Measurements from ENCODE around the gene NXN. TPM values are rescaled to one million over a fixed set of nuclear protein-coding genes. Genes with fewer than 3 reads are reported as not detected.
A peak's percentile ranks its signal among the peaks of the same experiment; 100 is the strongest.
"Not testable (repeated sequence)": the region's sequence is repeated elsewhere in the genome, so short reads cannot be mapped to it uniquely, and the experiment has no call there.

Gene NXN
- total RNA-seq, 4 donors from 2014 or later, result 10.6 to 222 (median 13.8) TPM

- H3K4me3 ChIP-seq, result no peak overlapping the region
- peaks cover 4 to 32% (median 10%) of the 10 kb centered on the region in 4 donors for H3K4me1 ChIP-seq
- DNase-seq, result no peak
- TF ChIP-seq CTCF (IDR thresholded peaks at IDR 0.05) (no peak), EP300 (IDR thresholded peaks at IDR 0.05; ENCODE audit: low read depth) (no peak), POLR2AphosphoS5 (IDR thresholded peaks at IDR 0.05) (no peak), POLR2A (IDR thresholded peaks at IDR 0.05) (no peak)
- intact Hi-C loops (cut with DNase I; ENCODE audit: low total_unique reads) (no loop called here), in situ Hi-C loops (cut with MboI; ENCODE audit: low pct_ligation_motif_present in 1 of 4, low pct_unique_long_range_greater_than_20kb in 1 of 4, low sequenced_read_pairs in 3 of 4) (no loop called here)
- 73% methylated on average over 5 of the region's 5 CpGs; no CpG with 5 or more reads in 1 of the 2 donors for WGBS, 2 donors (ENCODE audit: low coverage in 1 of 2)
- no peaks in the 10 kb centered on the region for H3K9me3 ChIP-seq
- H3K27ac ChIP-seq, result peak overlapping the region in 1 of 4 donors; percentile 21
- H3K27me3 ChIP-seq, result no peaks in the 10 kb centered on the region
- H3K36me3 ChIP-seq, result no peaks in the 10 kb centered on the region
Measured at GRCh38 chr17:855569-855968, 124.0 kb downstream of the NXN start.

DNA sequence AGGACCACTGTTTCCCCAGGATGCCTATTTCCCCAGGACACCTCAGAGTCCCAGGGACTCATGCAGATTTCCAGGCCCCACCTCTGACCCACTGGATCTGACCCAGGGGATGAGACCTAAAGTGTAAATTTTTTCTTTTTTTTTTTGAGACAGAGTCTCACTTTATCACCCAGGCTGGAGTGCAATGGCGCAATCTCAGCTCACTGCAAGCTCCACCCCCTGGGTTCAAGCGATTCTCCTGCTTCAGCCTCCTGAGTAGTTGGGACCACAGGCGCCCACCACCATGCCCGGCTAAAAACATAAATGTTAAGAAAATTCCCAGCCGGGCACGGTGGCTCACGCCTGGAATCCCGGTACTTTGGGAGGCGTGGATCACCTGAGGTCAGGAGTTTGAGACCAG, 126.7 kb downstream of the NXN start:
- 88 to 89% methylated on average over 5 to 9 of the region's 9 CpGs for WGBS, 2 donors (ENCODE audit: low coverage in 1 of 2)

GRCh38 chr17:852349-852748, 127.2 kb downstream of the NXN start:
- whole genome bisulfite sequencing, 2 donors (ENCODE audit: low coverage in 1 of 2), result 73 to 83% methylated on average over 2 to 10 of the region's 10 CpGs
- DNase-seq, result no peak
- TF ChIP-seq POLR2AphosphoS5 (IDR thresholded peaks at IDR 0.05), result no peak
- TF ChIP-seq POLR2A (IDR thresholded peaks at IDR 0.05), result no peak
- Histone ChIP-seq H3K27me3 (peaks cover 1% of the 10 kb centered on the region), H3K4me3 (no peak overlapping the region), H3K9me3 (no peaks in the 10 kb centered on the region), H3K4me1 (peaks cover 15 to 44% (median 23%) of the 10 kb centered on the region in 4 donors), H3K36me3 (no peaks in the 10 kb centered on the region), H3K27ac (peak overlapping the region; percentile 75 to 87 (median 83))
- in situ Hi-C loops (cut with MboI; ENCODE audit: low pct_ligation_motif_present in 1 of 4, low pct_unique_long_range_greater_than_20kb in 1 of 4, low sequenced_read_pairs in 3 of 4) (no loop called here), intact Hi-C loops (cut with DNase I; ENCODE audit: low total_unique reads) (no loop called here)

More for the DNA sequence above, 126.7 kb downstream of the NXN start:
- H3K4me3 ChIP-seq; intact Hi-C loops (cut with DNase I; ENCODE audit: low total_unique reads); H3K9me3 ChIP-seq; DNase-seq; in situ Hi-C loops (cut with MboI; ENCODE audit: low pct_ligation_motif_present in 1 of 4, low pct_unique_long_range_greater_than_20kb in 1 of 4, low sequenced_read_pairs in 3 of 4); H3K36me3 ChIP-seq; H3K27me3 ChIP-seq: not testable (repeated sequence)
- Histone ChIP-seq H3K4me1 (peaks cover 15 to 39% (median 23%) of the 10 kb centered on the region in 4 donors), H3K27ac (peak overlapping the region in 3 of 4 donors; percentile 75 to 87 (median 83))

GRCh38 chr17:851924-852323, 127.7 kb downstream of the NXN start:
- Histone ChIP-seq H3K36me3 (no peaks in the 10 kb centered on the region), H3K9me3 (no peaks in the 10 kb centered on the region), H3K4me3 (no peak overlapping the region), H3K27ac (peak overlapping the region; percentile 75 to 87 (median 83)), H3K27me3 (peaks cover 5% of the 10 kb centered on the region), H3K4me1 (peaks cover 15 to 48% (median 25%) of the 10 kb centered on the region in 4 donors)
- DNase-seq, result no peak
- no peak for TF ChIP-seq POLR2A (IDR thresholded peaks at IDR 0.05)
- no peak for TF ChIP-seq EP300 (IDR thresholded peaks at IDR 0.05; ENCODE audit: low read depth)
- no peak for TF ChIP-seq POLR2AphosphoS5 (IDR thresholded peaks at IDR 0.05)
- no peak for TF ChIP-seq CTCF (IDR thresholded peaks at IDR 0.05)
- 71 to 74% methylated on average over 3 to 13 of the region's 13 CpGs for WGBS, 2 donors (ENCODE audit: low coverage in 1 of 2)
- in situ Hi-C loops (cut with MboI; ENCODE audit: low pct_ligation_motif_present in 1 of 4, low pct_unique_long_range_greater_than_20kb in 1 of 4, low sequenced_read_pairs in 3 of 4), result no loop called here
- intact Hi-C loops (cut with DNase I; ENCODE audit: low total_unique reads), result no loop called here

GRCh38 chr17:850851-851763, 128.5 kb downstream of the NXN start:
- Histone ChIP-seq H3K27ac (peak overlapping the region; percentile 75 to 87 (median 83)), H3K27me3 (peaks cover 11% of the 10 kb centered on the region), H3K4me1 (peaks cover 15 to 55% (median 28%) of the 10 kb centered on the region in 4 donors), H3K4me3 (peak overlapping the region in 1 of 4 donors; percentile 19), H3K36me3 (no peaks in the 10 kb centered on the region), H3K9me3 (no peaks in the 10 kb centered on the region)
- no peak for DNase-seq
- 65 to 70% methylated on average over 3 to 30 of the region's 30 CpGs for WGBS, 2 donors (ENCODE audit: low coverage in 1 of 2)
- intact Hi-C loops (cut with DNase I; ENCODE audit: low total_unique reads) (no loop called here), in situ Hi-C loops (cut with MboI; ENCODE audit: low pct_ligation_motif_present in 1 of 4, low pct_unique_long_range_greater_than_20kb in 1 of 4, low sequenced_read_pairs in 3 of 4) (no loop called here)
- TF ChIP-seq POLR2A (IDR thresholded peaks at IDR 0.05) (no peak), CTCF (IDR thresholded peaks at IDR 0.05) (no peak), POLR2AphosphoS5 (IDR thresholded peaks at IDR 0.05) (peak; percentile 18 to 44 (median 21))

All from transverse colon (tissue), 4 donors.